ENCODE data around the gene UNC5C. TPM values are rescaled to one million over a fixed set of nuclear protein-coding genes. Genes with fewer than 3 reads are reported as not detected.

Gene UNC5C
- total and polyA plus RNA-seq, 8 donors, result 0.13 to 14.3 (median 2.0) TPM

GRCh38 chr4:95289028-95289634 lies 259.6 kb downstream of the UNC5C start:
- no peak overlapping the region for H3K27ac ChIP-seq
- peaks cover 0 to 6% (median 2%) of the 10 kb centered on the region in 4 donors for H3K9me3 ChIP-seq
- no peak overlapping the region for H3K4me3 ChIP-seq
- DNase-seq, result peak in 1 of 2 donors; percentile 54
- intact Hi-C loops (cut with DNase I; ENCODE audit: low total_unique reads), result no loop called here
- 21 to 38% (median 31%) methylated on average over 1 of the region's 1 CpG for WGBS, 5 donors
- H3K4me1 ChIP-seq, result no peaks in the 10 kb centered on the region
- H3K27me3 ChIP-seq, result no peaks in the 10 kb centered on the region
- TF ChIP-seq CTCF (IDR thresholded peaks at IDR 0.05), result no peak
- TF ChIP-seq POLR2AphosphoS5 (IDR thresholded peaks at IDR 0.05), result no peak
- no peak for TF ChIP-seq EP300 (IDR thresholded peaks at IDR 0.05)
- no peaks in the 10 kb centered on the region for H3K36me3 ChIP-seq

GRCh38 chr4:95288552-95288951 lies 260.2 kb downstream of the UNC5C start:
- intact Hi-C loops (cut with DNase I; ENCODE audit: low total_unique reads), result no loop called here
- no peaks in the 10 kb centered on the region for H3K27me3 ChIP-seq
- no peak overlapping the region for H3K27ac ChIP-seq
- WGBS, 5 donors, result 88 to 100% (median 100%) methylated on average over 1 of the region's 1 CpG
- no peaks in the 10 kb centered on the region for H3K36me3 ChIP-seq
- H3K4me3 ChIP-seq, result no peak overlapping the region
- no peaks in the 10 kb centered on the region for H3K4me1 ChIP-seq
- peaks cover 0 to 6% (median 2%) of the 10 kb centered on the region in 4 donors for H3K9me3 ChIP-seq
- TF ChIP-seq CTCF (IDR thresholded peaks at IDR 0.05) (no peak), POLR2A (IDR thresholded peaks at IDR 0.05) (no peak), POLR2AphosphoS5 (IDR thresholded peaks at IDR 0.05) (no peak), EP300 (IDR thresholded peaks at IDR 0.05) (no peak)
- no peak for DNase-seq

- intact Hi-C loops (cut with DNase I; ENCODE audit: low total_unique reads), result no loop called here
- no peak overlapping the region for H3K4me3 ChIP-seq
- H3K4me1 ChIP-seq, result no peaks in the 10 kb centered on the region
- H3K36me3 ChIP-seq, result no peaks in the 10 kb centered on the region
- no peak for TF ChIP-seq EP300 (IDR thresholded peaks at IDR 0.05)
- no peak for TF ChIP-seq POLR2A (IDR thresholded peaks at IDR 0.05)
- no peak for TF ChIP-seq CTCF (IDR thresholded peaks at IDR 0.05)
- TF ChIP-seq POLR2AphosphoS5 (IDR thresholded peaks at IDR 0.05), result no peak
- no peak for DNase-seq
- peaks cover 0 to 6% (median 4%) of the 10 kb centered on the region in 4 donors for H3K9me3 ChIP-seq
- H3K27me3 ChIP-seq, result no peaks in the 10 kb centered on the region
- 83 to 93% (median 89%) methylated on average over 2 of the region's 2 CpGs for WGBS, 5 donors
- H3K27ac ChIP-seq, result no peak overlapping the region
Observed at GRCh38 chr4:95285797-95286196, 263.0 kb downstream of the UNC5C start.

GRCh38 chr4:95284655-95285054 lies 264.1 kb downstream of the UNC5C start:
- 91 to 100% (median 100%) methylated on average over 1 of the region's 1 CpG for WGBS, 5 donors
- no peaks in the 10 kb centered on the region for H3K36me3 ChIP-seq

More at GRCh38 chr4:95284655-95285054, 264.1 kb downstream of the UNC5C start:
- H3K9me3 ChIP-seq, result peaks cover 0 to 6% (median 4%) of the 10 kb centered on the region in 4 donors
- intact Hi-C loops (cut with DNase I; ENCODE audit: low total_unique reads), result no loop called here
- H3K27me3 ChIP-seq, result no peaks in the 10 kb centered on the region
- H3K4me3 ChIP-seq, result no peak overlapping the region
- no peak overlapping the region for H3K27ac ChIP-seq
- TF ChIP-seq POLR2A (IDR thresholded peaks at IDR 0.05), result no peak
- no peak for TF ChIP-seq POLR2AphosphoS5 (IDR thresholded peaks at IDR 0.05)
- no peak for TF ChIP-seq CTCF (IDR thresholded peaks at IDR 0.05)
- TF ChIP-seq EP300 (IDR thresholded peaks at IDR 0.05), result no peak
- no peaks in the 10 kb centered on the region for H3K4me1 ChIP-seq
- DNase-seq, result no peak
